CD14-positive monocyte (primary cell): ENCODE data around the gene SETD3. TPM values are rescaled to one million over a fixed set of nuclear protein-coding genes. Genes with fewer than 3 reads are reported as not detected.

ENCODE experiments used
- DNase-seq, 3 donors: peaks; one replicate each; pipeline ENCODE4 v3.0.0-alpha.2; 2011 to 2022
- H2AFZ ChIP-seq: 2 replicates; pipeline ENCODE4 v1.6.0; 2012; ENCODE audit warnings: mild to moderate bottlenecking, low read depth, low read length, inconsistent platforms; ENCODE audit not compliant: insufficient read depth, poor library complexity, severe bottlenecking
- H3K27ac ChIP-seq, 2 donors: 1 replicate in 1 of 2; 2 replicates in 1 of 2; pipeline ENCODE4 v1.5.1; 2012 to 2013; ENCODE audit warnings: low read length in 2 of 2, control low read depth in 1 of 2, inconsistent platforms in 1 of 2, low read depth in 1 of 2, mild to moderate bottlenecking in 1 of 2
- H3K27me3 ChIP-seq, 2 donors: one replicate each; pipeline versions ENCODE4 v1.6.0 to v1.6.1; 2011 to 2013; ENCODE audit warnings: low read length in 2 of 2; ENCODE audit not compliant: control insufficient read depth in 2 of 2, insufficient read depth in 2 of 2
- H3K36me3 ChIP-seq, 2 donors: replicated peaks in 1 of 2; 1 replicate in 1 of 2; 2 replicates in 1 of 2; pipeline versions ENCODE4 v1.5.1 to v1.6.1; 2012 to 2013; ENCODE audit warnings: low read length in 2 of 2, control low read depth in 1 of 2, inconsistent platforms in 1 of 2, mild to moderate bottlenecking in 1 of 2; ENCODE audit not compliant: insufficient read depth in 2 of 2, control insufficient read depth in 1 of 2
- H3K4me1 ChIP-seq, 2 donors: 1 replicate in 1 of 2; 2 replicates in 1 of 2; pipeline versions ENCODE4 v1.5.1 to v1.6.1; 2012 to 2013; ENCODE audit warnings: low read length in 2 of 2, control low read depth in 1 of 2, inconsistent platforms in 1 of 2, mild to moderate bottlenecking in 1 of 2, moderate library complexity in 1 of 2; ENCODE audit not compliant: insufficient read depth in 2 of 2, control insufficient read depth in 1 of 2
- H3K4me2 ChIP-seq: replicated peaks from 2 replicates; pipeline ENCODE3; 2012; ENCODE audit warnings: low read length, moderate library complexity, mild to moderate bottlenecking; ENCODE audit not compliant: poor library complexity, severe bottlenecking; ENCODE audit errors: extremely low read depth
- H3K4me3 ChIP-seq, 3 experiments: fragments of 200-600 bp in 1 of 3; sonication (generic) in 1 of 3; replicated peaks in 1 of 3; 1 replicate in 2 of 3; 2 replicates in 1 of 3; pipeline ENCODE4 v1.5.1; 2011 to 2013; ENCODE audit warnings: low read length in 3 of 3, mild to moderate bottlenecking in 3 of 3, control low read depth in 2 of 3, low read depth in 2 of 3, inconsistent platforms in 1 of 3, moderate library complexity in 1 of 3
- H3K79me2 ChIP-seq: 2 replicates; pipeline ENCODE4 v1.6.0; 2012; ENCODE audit warnings: mild to moderate bottlenecking, control low read depth, inconsistent platforms, low read length, moderate library complexity; ENCODE audit not compliant: insufficient read depth
- H3K9ac ChIP-seq: 2 replicates; pipeline ENCODE4 v1.6.0; 2017; ENCODE audit warnings: low read length, mild to moderate bottlenecking; ENCODE audit not compliant: insufficient read depth, poor library complexity, severe bottlenecking
- H3K9me3 ChIP-seq, 2 donors: replicated peaks in 1 of 2; 1 replicate in 1 of 2; 2 replicates in 1 of 2; pipeline versions ENCODE4 v1.5.1 to v1.6.1; 2012 to 2013; ENCODE audit warnings: low read length in 2 of 2, control low read depth in 1 of 2; ENCODE audit not compliant: control insufficient read depth in 1 of 2, insufficient read depth in 1 of 2
- H4K20me1 ChIP-seq: 2 replicates; pipeline ENCODE4 v1.6.0; 2012; ENCODE audit warnings: mild to moderate bottlenecking, low read length, control low read depth, moderate library complexity; ENCODE audit not compliant: insufficient read depth
- H3K27ac Mint-ChIP-seq, 7 donors: one replicate each; pipeline ENCODE4 v1.8.0; 2020; ENCODE audit warnings: mild to moderate bottlenecking in 7 of 7, mixed read lengths in 7 of 7, moderate library complexity in 6 of 7, inconsistent platforms in 2 of 7
- H3K27me3 Mint-ChIP-seq, 3 donors: one replicate each; pipeline ENCODE4 v1.8.0; 2021 to 2022; ENCODE audit warnings: low read depth in 3 of 3, mild to moderate bottlenecking in 3 of 3, mixed read lengths in 3 of 3, moderate library complexity in 3 of 3, inconsistent platforms in 1 of 3
- H3K36me3 Mint-ChIP-seq, 2 donors: one replicate each; pipeline ENCODE4 v1.8.0; 2020; ENCODE audit warnings: mixed read lengths in 2 of 2, inconsistent platforms in 1 of 2, mild to moderate bottlenecking in 1 of 2
- H3K4me1 Mint-ChIP-seq: one replicate; pipeline ENCODE4 v1.8.0; 2020; ENCODE audit warnings: mild to moderate bottlenecking, mixed read lengths
- H3K4me3 Mint-ChIP-seq, 2 donors: one replicate each; pipeline ENCODE4 v1.8.0; 2020; ENCODE audit warnings: mild to moderate bottlenecking in 2 of 2, mixed read lengths in 2 of 2, moderate library complexity in 1 of 2
- H3K9me3 Mint-ChIP-seq, 7 donors: one replicate each; pipeline ENCODE4 v1.8.0; 2020 to 2022; ENCODE audit warnings: mixed read lengths in 7 of 7, mild to moderate bottlenecking in 6 of 7, moderate library complexity in 6 of 7, inconsistent platforms in 2 of 7
- WGBS: methylation state at CpG from one replicate; pipeline ENCODE4 v1.1.5; 2013; ENCODE audit warnings: missing lambda C conversion rate; ENCODE audit not compliant: insufficient coverage; 5-methylcytosine and 5-hydroxymethylcytosine counted together
- intact Hi-C, 2 donors: fragments of 100-400 bp; cut with micrococcal nuclease; formaldehyde crosslinking; loops; one replicate each; pipeline versions ENCODE4 v1.15.0 to v1.15.1; 2023
- polyA plus RNA-seq, 3 donors: library from polyadenylated mRNA; depleted of rRNA in 1 of 3; unstranded in 2 of 3; stranded (reverse) in 1 of 3; fragments of 300-500 nt in 2 of 3; fragments of >200 nt in 1 of 3; fragmentation: Illumina TruSeq in 2 of 3; gene quantifications; 1 replicate in 2 of 3; 2 replicates in 1 of 3; pipeline ENCODE4 v1.2.3, GENCODE V29; 2012 to 2021
- TF ChIP-seq, protein P1 (sequence below): fragments of 200-600 bp; IDR thresholded peaks from one replicate; pipeline ENCODE4 v1.8.0; 2022; ENCODE audit warnings: antibody characterized with exemption, mild to moderate bottlenecking

Gene SETD3
- polyA plus RNA-seq, 3 donors = 22.9 to 39.5 (median 38.7) TPM

DNA sequence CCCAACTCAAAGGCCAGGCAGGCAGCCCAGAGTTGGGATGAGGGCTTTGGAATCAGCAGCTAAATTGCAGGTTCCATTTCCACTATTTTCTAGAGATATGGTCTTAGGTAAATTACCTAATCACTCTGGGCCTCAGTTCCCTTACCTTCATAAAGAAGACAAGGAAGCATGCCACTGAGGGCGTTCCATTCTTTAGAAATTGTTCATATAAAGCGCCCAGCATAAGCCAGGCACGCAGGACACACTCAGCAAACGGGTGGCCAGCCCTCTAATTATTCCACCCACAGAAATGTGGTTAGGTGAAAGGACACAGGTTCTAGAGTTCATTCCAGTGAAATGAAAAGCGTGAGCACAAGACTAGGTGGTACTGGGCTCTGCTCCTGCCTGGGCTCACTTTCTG is 120.8 kb downstream of the SETD3 start:
- H3K4me1 Mint-ChIP-seq = no peaks in the 10 kb centered on the region
- no peak overlapping the region for H3K9ac ChIP-seq

DNA sequence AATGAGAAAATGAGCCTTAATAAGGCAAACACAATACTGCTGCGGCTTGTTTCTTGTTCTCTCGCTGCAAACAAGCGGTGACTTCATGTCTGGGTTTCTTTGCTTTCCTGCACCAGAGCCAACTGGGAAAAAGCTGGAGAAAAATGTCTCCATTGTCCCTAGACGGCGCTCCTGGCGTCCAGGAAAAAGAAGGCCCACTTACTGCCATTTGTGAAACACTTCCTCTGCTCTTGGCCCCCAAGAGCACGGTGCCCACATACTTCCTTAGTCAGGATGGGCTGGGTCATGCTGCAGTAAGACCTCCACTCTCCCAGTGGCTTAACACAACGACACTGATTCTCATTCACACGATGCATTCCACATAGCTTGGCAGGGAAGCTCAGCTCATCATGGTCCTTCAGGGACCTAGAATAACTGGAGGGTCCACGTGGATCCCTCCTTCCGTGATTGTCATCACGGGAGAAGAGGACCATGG is 122.7 kb downstream of the SETD3 start:
- WGBS = 75% methylated on average over 12 of the region's 12 CpGs
- intact Hi-C loops = no loop called here
- no peaks in the 10 kb centered on the region for H4K20me1 ChIP-seq
- H3K27ac Mint-ChIP-seq = no peak overlapping the region
- no peak overlapping the region for H3K27ac ChIP-seq
- H3K4me3 Mint-ChIP-seq = no peak overlapping the region
- DNase-seq = no peak
- H3K9ac ChIP-seq = no peak overlapping the region
- H3K4me3 ChIP-seq = no peak overlapping the region
- H3K36me3 ChIP-seq = no peaks in the 10 kb centered on the region
- no peak overlapping the region for H2AFZ ChIP-seq
- peaks cover 0 to 3% (median 1%) of the 10 kb centered on the region in 3 donors for H3K27me3 Mint-ChIP-seq
- no peaks in the 10 kb centered on the region for H3K36me3 Mint-ChIP-seq
- H3K27me3 ChIP-seq = no peaks in the 10 kb centered on the region
- peaks cover 0 to 5% (median 0%) of the 10 kb centered on the region in 7 donors for H3K9me3 Mint-ChIP-seq
- H3K9me3 ChIP-seq = no peaks in the 10 kb centered on the region
- H3K79me2 ChIP-seq = no peaks in the 10 kb centered on the region
- TF ChIP-seq, protein P1, sequence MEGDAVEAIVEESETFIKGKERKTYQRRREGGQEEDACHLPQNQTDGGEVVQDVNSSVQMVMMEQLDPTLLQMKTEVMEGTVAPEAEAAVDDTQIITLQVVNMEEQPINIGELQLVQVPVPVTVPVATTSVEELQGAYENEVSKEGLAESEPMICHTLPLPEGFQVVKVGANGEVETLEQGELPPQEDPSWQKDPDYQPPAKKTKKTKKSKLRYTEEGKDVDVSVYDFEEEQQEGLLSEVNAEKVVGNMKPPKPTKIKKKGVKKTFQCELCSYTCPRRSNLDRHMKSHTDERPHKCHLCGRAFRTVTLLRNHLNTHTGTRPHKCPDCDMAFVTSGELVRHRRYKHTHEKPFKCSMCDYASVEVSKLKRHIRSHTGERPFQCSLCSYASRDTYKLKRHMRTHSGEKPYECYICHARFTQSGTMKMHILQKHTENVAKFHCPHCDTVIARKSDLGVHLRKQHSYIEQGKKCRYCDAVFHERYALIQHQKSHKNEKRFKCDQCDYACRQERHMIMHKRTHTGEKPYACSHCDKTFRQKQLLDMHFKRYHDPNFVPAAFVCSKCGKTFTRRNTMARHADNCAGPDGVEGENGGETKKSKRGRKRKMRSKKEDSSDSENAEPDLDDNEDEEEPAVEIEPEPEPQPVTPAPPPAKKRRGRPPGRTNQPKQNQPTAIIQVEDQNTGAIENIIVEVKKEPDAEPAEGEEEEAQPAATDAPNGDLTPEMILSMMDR = no peak
- no peak overlapping the region for H3K4me2 ChIP-seq
- H3K4me1 ChIP-seq = no peaks in the 10 kb centered on the region
- H3K4me1 Mint-ChIP-seq = no peaks in the 10 kb centered on the region

More for the DNA sequence above, 120.8 kb downstream of the SETD3 start:
- DNase-seq = no peak
- Histone ChIP-seq H3K9me3 (no peaks in the 10 kb centered on the region), H3K4me3 (no peak overlapping the region), H3K4me1 (no peaks in the 10 kb centered on the region), H2AFZ (no peak overlapping the region), H3K27ac (no peak overlapping the region), H3K27me3 (no peaks in the 10 kb centered on the region), H3K36me3 (no peaks in the 10 kb centered on the region), H3K79me2 (no peaks in the 10 kb centered on the region), H4K20me1 (no peaks in the 10 kb centered on the region), H3K4me2 (no peak overlapping the region)
- Mint-ChIP-seq H3K9me3 (peaks cover 0 to 3% (median 0%) of the 10 kb centered on the region in 7 donors), H3K36me3 (no peaks in the 10 kb centered on the region), H3K27me3 (peaks cover 0 to 3% (median 2%) of the 10 kb centered on the region in 3 donors), H3K4me3 (no peak overlapping the region), H3K27ac (no peak overlapping the region)
- no CpG with 5 or more reads among the region's 5 CpGs for WGBS
- TF ChIP-seq, protein P1 = no peak
- intact Hi-C loops = no loop called here
